HG03108 (cell line): ENCODE results near the gene UXS1.

ENCODE experiments used
- ATAC-seq: cut with Tn5 transposase; IDR thresholded peaks from one replicate; pipeline ENCODE4 v1.9.1; 2021; ENCODE audit warnings: moderate library complexity; ENCODE audit not compliant: unreplicated experiment

UXS1 gene

GRCh38 chr2:106054880-106055655 lies 139.0 kb downstream of the UXS1 start:
- no peak for ATAC-seq

DNA sequence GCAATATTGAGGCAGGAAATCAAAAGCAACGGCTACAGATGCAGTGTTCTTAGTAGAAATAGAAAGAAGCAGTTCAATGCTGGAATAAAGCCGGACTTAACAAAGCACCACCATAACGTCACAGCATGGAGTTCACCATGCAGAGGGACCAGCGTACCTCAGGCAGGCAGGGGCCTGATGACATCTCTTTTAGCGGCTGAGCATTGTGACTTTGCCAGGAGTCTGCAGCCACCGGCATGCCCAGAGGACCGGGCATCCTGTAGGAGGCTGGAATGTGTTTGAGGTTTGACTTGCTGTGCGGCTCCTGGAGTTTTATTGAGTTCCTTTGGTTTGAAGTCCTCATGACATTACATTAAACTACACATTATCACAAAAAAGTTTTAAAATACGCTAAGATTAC lies 139.8 kb downstream of the UXS1 start:
- no peak for ATAC-seq

GRCh38 chr2:106053581-106053980 lies 140.5 kb downstream of the UXS1 start:
- ATAC-seq = no peak

- no peak for ATAC-seq
These were observed 141.0 kb downstream of the UXS1 start for GRCh38 chr2:106053116-106053515.

GRCh38 chr2:106044859-106045258 lies 149.2 kb downstream of the UXS1 start:
- ATAC-seq = no peak

DNA sequence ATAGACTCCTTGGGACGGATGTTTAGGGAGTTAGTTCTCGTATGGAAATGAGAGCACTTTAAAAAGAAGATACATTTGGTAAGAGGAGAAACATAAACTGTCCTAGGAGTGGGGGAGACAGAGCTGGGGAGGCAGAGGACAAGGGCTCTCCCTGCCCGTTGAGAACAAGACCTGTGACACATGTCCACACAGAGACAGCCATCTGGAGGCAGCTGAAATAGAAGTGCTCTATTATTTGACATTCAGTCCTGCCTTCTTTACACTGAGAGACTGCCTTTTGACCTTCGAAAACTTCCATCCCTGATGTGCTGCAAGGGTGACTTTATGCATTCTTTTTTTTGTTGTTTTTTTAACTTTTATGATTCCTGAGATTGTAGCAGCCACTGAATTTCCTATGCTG lies 150.1 kb downstream of the UXS1 start:
- ATAC-seq = no peak
